ENCODE data around the gene XBP1. TPM values are rescaled to one million over a fixed set of nuclear protein-coding genes. Genes with fewer than 3 reads are reported as not detected.

The XBP1 gene
- total and polyA plus RNA-seq, 2 of the 4 experiments (the other 2 are of a cell fraction): 95.0 to 223 TPM

DNA sequence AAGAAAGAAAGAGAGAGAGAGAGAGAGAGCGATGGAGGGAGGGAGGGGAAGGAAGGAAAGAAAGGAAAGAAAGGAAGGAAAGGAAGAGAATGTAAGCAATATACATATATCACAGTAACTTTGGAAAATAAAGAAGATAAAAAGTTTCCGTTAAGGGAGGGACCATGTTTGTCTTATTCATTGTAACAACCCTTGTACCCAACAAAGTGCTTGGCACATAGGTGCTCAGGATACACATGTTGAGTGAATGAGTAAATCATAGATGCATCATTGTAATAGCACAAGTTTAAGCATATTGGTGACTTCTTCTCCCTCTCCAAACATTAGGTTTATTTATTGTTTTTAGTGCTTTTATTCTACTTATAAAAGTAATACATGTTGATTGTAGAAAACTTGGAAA is 43.3 kb upstream of the XBP1 start:
- in situ Hi-C loops (cut with MboI; ENCODE audit: low sequenced_read_pairs): no loop called here
- Histone ChIP-seq H3K9me1 (ENCODE audit: insufficient read depth, low read length) (no peaks in the 10 kb centered on the region), H2AK9ac (replicated peaks; ENCODE audit: low read depth, low read length, poor library complexity) (no peak overlapping the region), H4K8ac (ENCODE audit: low read depth in 2 of 2, low read length in 2 of 2) (no peak overlapping the region), H3K18ac (ENCODE audit: low read depth, low read length) (no peak overlapping the region), H4K20me1 (ENCODE audit: insufficient read depth, low read length) (no peaks in the 10 kb centered on the region; the same call in 1 of the 2 replicates), H3K56ac (ENCODE audit: extremely low read depth, insufficient read depth, low read length) (no peak overlapping the region), H2BK5ac (ENCODE audit: low read depth, low read length, poor library complexity, severe bottlenecking) (no peak overlapping the region), H3K9me3 (ENCODE audit: control insufficient read depth, insufficient read depth, low read length) (peaks cover 9% of the 10 kb centered on the region), H2BK15ac (ENCODE audit: low read depth, low read length) (no peak overlapping the region), H3K4ac (ENCODE audit: low read depth, low read length) (no peak overlapping the region), H2AK5ac (ENCODE audit: low read depth, low read length) (no peak overlapping the region), H3K4me2 (ENCODE audit: low read depth, low read length) (no peak overlapping the region), H3K27me3 (ENCODE audit: control insufficient read depth, insufficient read depth, low read length) (no peaks in the 10 kb centered on the region), H4K5ac (ENCODE audit: low read depth, low read length) (no peak overlapping the region), H3K36me3 (ENCODE audit: control insufficient read depth, insufficient read depth, low read length) (no peaks in the 10 kb centered on the region), H2BK20ac (ENCODE audit: low read depth, low read length) (no peak overlapping the region), H3K4me1 (ENCODE audit: control insufficient read depth, insufficient read depth, low read length) (no peaks in the 10 kb centered on the region), H3K14ac (replicated peaks; ENCODE audit: low read depth, low read length) (no peak overlapping the region), H3K27ac (ENCODE audit: insufficient read depth, low read length) (no peak overlapping the region), H3K23ac (ENCODE audit: low read depth, low read length) (no peak overlapping the region), H4K91ac (ENCODE audit: insufficient read depth, low read depth, low read length) (no peak overlapping the region), H2AFZ (replicated peaks; ENCODE audit: low read length, poor library complexity) (no peak overlapping the region), H2BK120ac (ENCODE audit: low read depth, low read length) (no peak overlapping the region), H3K9ac (ENCODE audit: low read depth, low read length) (no peak overlapping the region), H3K4me3 (ENCODE audit: insufficient read depth, low read depth, low read length) (no peak overlapping the region), H3K79me1 (ENCODE audit: low read depth in 1 of 2, low read length in 2 of 2) (no peaks in the 10 kb centered on the region)
- ChIA-PET CTCF (interaction anchor here (0.5 kb wide), 1 partner anchor 21 kb away, joined by 3 read pairs; no protein-coding TSS in a partner anchor), POLR2A (ENCODE audit: unreplicated experiment) (no interaction called here)
- ATAC-seq (ENCODE audit: low read depth) (no peak), DNase-seq (no peak)
- TF ChIP-seq, protein P1, sequence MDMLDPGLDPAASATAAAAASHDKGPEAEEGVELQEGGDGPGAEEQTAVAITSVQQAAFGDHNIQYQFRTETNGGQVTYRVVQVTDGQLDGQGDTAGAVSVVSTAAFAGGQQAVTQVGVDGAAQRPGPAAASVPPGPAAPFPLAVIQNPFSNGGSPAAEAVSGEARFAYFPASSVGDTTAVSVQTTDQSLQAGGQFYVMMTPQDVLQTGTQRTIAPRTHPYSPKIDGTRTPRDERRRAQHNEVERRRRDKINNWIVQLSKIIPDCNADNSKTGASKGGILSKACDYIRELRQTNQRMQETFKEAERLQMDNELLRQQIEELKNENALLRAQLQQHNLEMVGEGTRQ (IDR thresholded peaks at IDR 0.05; ENCODE audit: low read depth, low read length): no peak
- TF ChIP-seq CHD1 (IDR thresholded peaks at IDR 0.05; ENCODE audit: low read depth, low read length) (no peak), BHLHE40 (IDR thresholded peaks at IDR 0.05; ENCODE audit: low read depth, low read length) (no peak), RFX5 (IDR thresholded peaks at IDR 0.05; ENCODE audit: low read depth, low read length) (no peak), FOS (IDR thresholded peaks at IDR 0.05; ENCODE audit: low read depth, low read length) (no peak), MAFK (IDR thresholded peaks at IDR 0.05; ENCODE audit: low read depth, low read length) (no peak), POLR2A (IDR thresholded peaks at IDR 0.05; ENCODE audit: low read depth, low read length) (no peak), SMC3 (IDR thresholded peaks at IDR 0.05; ENCODE audit: low read depth, low read length) (no peak), NFE2L2 (IDR thresholded peaks at IDR 0.05; ENCODE audit: low read depth, low read length) (no peak), MXI1 (IDR thresholded peaks at IDR 0.05; ENCODE audit: borderline replicate concordance, low read depth, low read length) (no peak)
- TF ChIP-seq, protein P2, sequence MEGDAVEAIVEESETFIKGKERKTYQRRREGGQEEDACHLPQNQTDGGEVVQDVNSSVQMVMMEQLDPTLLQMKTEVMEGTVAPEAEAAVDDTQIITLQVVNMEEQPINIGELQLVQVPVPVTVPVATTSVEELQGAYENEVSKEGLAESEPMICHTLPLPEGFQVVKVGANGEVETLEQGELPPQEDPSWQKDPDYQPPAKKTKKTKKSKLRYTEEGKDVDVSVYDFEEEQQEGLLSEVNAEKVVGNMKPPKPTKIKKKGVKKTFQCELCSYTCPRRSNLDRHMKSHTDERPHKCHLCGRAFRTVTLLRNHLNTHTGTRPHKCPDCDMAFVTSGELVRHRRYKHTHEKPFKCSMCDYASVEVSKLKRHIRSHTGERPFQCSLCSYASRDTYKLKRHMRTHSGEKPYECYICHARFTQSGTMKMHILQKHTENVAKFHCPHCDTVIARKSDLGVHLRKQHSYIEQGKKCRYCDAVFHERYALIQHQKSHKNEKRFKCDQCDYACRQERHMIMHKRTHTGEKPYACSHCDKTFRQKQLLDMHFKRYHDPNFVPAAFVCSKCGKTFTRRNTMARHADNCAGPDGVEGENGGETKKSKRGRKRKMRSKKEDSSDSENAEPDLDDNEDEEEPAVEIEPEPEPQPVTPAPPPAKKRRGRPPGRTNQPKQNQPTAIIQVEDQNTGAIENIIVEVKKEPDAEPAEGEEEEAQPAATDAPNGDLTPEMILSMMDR (conservative IDR thresholded peaks at IDR 0.05; ENCODE audit: low read depth, low read length): no peak
- TF ChIP-seq, protein P3, sequence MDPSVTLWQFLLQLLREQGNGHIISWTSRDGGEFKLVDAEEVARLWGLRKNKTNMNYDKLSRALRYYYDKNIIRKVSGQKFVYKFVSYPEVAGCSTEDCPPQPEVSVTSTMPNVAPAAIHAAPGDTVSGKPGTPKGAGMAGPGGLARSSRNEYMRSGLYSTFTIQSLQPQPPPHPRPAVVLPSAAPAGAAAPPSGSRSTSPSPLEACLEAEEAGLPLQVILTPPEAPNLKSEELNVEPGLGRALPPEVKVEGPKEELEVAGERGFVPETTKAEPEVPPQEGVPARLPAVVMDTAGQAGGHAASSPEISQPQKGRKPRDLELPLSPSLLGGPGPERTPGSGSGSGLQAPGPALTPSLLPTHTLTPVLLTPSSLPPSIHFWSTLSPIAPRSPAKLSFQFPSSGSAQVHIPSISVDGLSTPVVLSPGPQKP (IDR thresholded peaks at IDR 0.05; ENCODE audit: borderline replicate concordance, low read depth, low read length): no peak
- no CpG with 5 or more reads among the region's 2 CpGs for WGBS, 2 experiments (ENCODE audit: extremely low coverage in 2 of 2, insufficient read length in 1 of 2)
- intact Hi-C loops (cut with micrococcal nuclease): no loop called here
- no TSS peak for BruUV-seq (replicated peaks)
- dilution Hi-C loops (cut with HindIII; ENCODE audit: low sequenced_read_pairs, unreplicated experiment): no loop called here
